CD4-positive, alpha-beta T cell (primary cell): ENCODE data around the gene CCNQ. TPM values are rescaled to one million over a fixed set of nuclear protein-coding genes. Genes with fewer than 3 reads are reported as not detected.
A peak's percentile ranks its signal among the peaks of the same experiment; 100 is the strongest.

Experiments
- ATAC-seq: fragments of 200-7000 bp; cut with Tn5 transposase; one replicate; pipeline ENCODE4 v1.10.0; 2022; ENCODE audit warnings: mild to moderate bottlenecking; ENCODE audit not compliant: poor library complexity
- CTCF ChIA-PET: fragments of 350-600 bp; sonication (Branson Sonifier 250); formaldehyde crosslinking; loops from one replicate; lab custom pipeline; 2021; ENCODE audit warnings: antibody characterized with exemption, inconsistent platforms; lab: Charles Lee
- POLR2A ChIA-PET: fragments of 350-600 bp; sonication (Branson Sonifier 250); formaldehyde crosslinking; loops from one replicate; lab custom pipeline; 2021; ENCODE audit warnings: antibody characterized with exemption, inconsistent platforms; lab: Charles Lee
- DNase-seq, 14 experiments: peaks; one replicate each; pipeline ENCODE4 v3.0.0-alpha.2; 2013 to 2020; ENCODE audit warnings: mixed read lengths in 2 of 14
- H3K27ac ChIP-seq, 2 donors: one replicate each; pipeline versions ENCODE4 v1.5.1 to v1.7.0; 2013; ENCODE audit warnings: low read length in 2 of 2, low read depth in 1 of 2, mild to moderate bottlenecking in 1 of 2
- H3K27me3 ChIP-seq, 2 experiments: 1 replicate in 1 of 2; 2 replicates in 1 of 2; pipeline versions ENCODE4 v1.6.1 to v1.7.0; 2013; ENCODE audit warnings: low read length in 2 of 2, control low read depth in 1 of 2, mild to moderate bottlenecking in 1 of 2, moderate library complexity in 1 of 2; ENCODE audit not compliant: insufficient read depth in 2 of 2, control insufficient read depth in 1 of 2
- H3K36me3 ChIP-seq: one replicate; pipeline ENCODE4 v1.6.1; 2013; ENCODE audit warnings: low read length, control low read depth; ENCODE audit not compliant: insufficient read depth
- H3K4me1 ChIP-seq: one replicate; pipeline ENCODE4 v1.6.1; 2013; ENCODE audit warnings: low read length, control low read depth; ENCODE audit not compliant: insufficient read depth
- H3K4me3 ChIP-seq: one replicate; pipeline ENCODE4 v1.5.1; 2013; ENCODE audit warnings: mild to moderate bottlenecking, low read length, moderate library complexity
- H3K9me3 ChIP-seq, 2 experiments: 1 replicate in 1 of 2; 2 replicates in 1 of 2; pipeline versions ENCODE4 v1.6.1 to v1.7.0; 2013; ENCODE audit warnings: low read length in 2 of 2, mild to moderate bottlenecking in 2 of 2, control low read depth in 1 of 2, moderate library complexity in 1 of 2; ENCODE audit not compliant: control insufficient read depth in 1 of 2, insufficient read depth in 1 of 2
- H3K27ac Mint-ChIP-seq: one replicate; pipeline ENCODE4 v1.8.0; 2020; ENCODE audit warnings: mixed read lengths
- H3K27me3 Mint-ChIP-seq: one replicate; pipeline ENCODE4 v1.8.0; 2021; ENCODE audit warnings: mixed read lengths
- H3K36me3 Mint-ChIP-seq: one replicate; pipeline ENCODE4 v1.8.0; 2021; ENCODE audit warnings: low read depth, mixed read lengths
- H3K4me1 Mint-ChIP-seq: one replicate; pipeline ENCODE4 v1.8.0; 2021; ENCODE audit warnings: low read depth, mixed read lengths
- H3K4me3 Mint-ChIP-seq: one replicate; pipeline ENCODE4 v1.8.0; 2020; ENCODE audit warnings: mild to moderate bottlenecking, mixed read lengths
- H3K9me3 Mint-ChIP-seq: one replicate; pipeline ENCODE4 v1.8.0; 2020; ENCODE audit warnings: mixed read lengths
- intact Hi-C, 2 experiments: fragments of 100-400 bp; cut with DNase I in 1 of 2; cut with micrococcal nuclease in 1 of 2; formaldehyde crosslinking; loops; one replicate each; pipeline versions ENCODE4 v1.15.1 to v1.9.0; 2023 to 2025; cut with DNase I, micrococcal nuclease
- total RNA-seq, 174 experiments: library from RNA in 2 of 174; stranded (reverse) in 2 of 174; gene quantifications; one replicate each; pipeline ENCODE4 v1.2.3 and lab custom pipeline; 2021 to 2026
- TF ChIP-seq, protein P1 (sequence below): fragments of 200-600 bp; IDR thresholded peaks from one replicate; pipeline ENCODE4 v1.8.0; 2022; ENCODE audit warnings: antibody characterized with exemption, mild to moderate bottlenecking

CCNQ gene
- total RNA-seq, 2 experiments from 2014 or later = 13.9 to 14.1 TPM

- Mint-ChIP-seq H3K4me3 (no peak overlapping the region), H3K27ac (no peak overlapping the region), H3K4me1 (peaks cover 20% of the 10 kb centered on the region), H3K9me3 (no peaks in the 10 kb centered on the region), H3K27me3 (no peaks in the 10 kb centered on the region), H3K36me3 (peaks cover 21% of the 10 kb centered on the region)
- CTCF ChIA-PET = no interaction called here
- intact Hi-C loops = no loop called here
- Histone ChIP-seq H3K9me3 (no peaks in the 10 kb centered on the region), H3K4me3 (no peak overlapping the region), H3K27ac (no peak overlapping the region), H3K27me3 (no peaks in the 10 kb centered on the region), H3K4me1 (peaks cover 16% of the 10 kb centered on the region), H3K36me3 (peaks cover 26% of the 10 kb centered on the region)
- DNase-seq = no peak
- TF ChIP-seq, protein P1, sequence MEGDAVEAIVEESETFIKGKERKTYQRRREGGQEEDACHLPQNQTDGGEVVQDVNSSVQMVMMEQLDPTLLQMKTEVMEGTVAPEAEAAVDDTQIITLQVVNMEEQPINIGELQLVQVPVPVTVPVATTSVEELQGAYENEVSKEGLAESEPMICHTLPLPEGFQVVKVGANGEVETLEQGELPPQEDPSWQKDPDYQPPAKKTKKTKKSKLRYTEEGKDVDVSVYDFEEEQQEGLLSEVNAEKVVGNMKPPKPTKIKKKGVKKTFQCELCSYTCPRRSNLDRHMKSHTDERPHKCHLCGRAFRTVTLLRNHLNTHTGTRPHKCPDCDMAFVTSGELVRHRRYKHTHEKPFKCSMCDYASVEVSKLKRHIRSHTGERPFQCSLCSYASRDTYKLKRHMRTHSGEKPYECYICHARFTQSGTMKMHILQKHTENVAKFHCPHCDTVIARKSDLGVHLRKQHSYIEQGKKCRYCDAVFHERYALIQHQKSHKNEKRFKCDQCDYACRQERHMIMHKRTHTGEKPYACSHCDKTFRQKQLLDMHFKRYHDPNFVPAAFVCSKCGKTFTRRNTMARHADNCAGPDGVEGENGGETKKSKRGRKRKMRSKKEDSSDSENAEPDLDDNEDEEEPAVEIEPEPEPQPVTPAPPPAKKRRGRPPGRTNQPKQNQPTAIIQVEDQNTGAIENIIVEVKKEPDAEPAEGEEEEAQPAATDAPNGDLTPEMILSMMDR = no peak
- ATAC-seq = no peak
- POLR2A ChIA-PET = no interaction called here
These were observed 13.1 kb downstream of the CCNQ start for GRCh38 chrX:153585827-153586226.

- no peak overlapping the region for H3K4me3 Mint-ChIP-seq
- peak overlapping the region; percentile 70 for H3K27ac Mint-ChIP-seq
- peaks cover 14% of the 10 kb centered on the region for H3K36me3 Mint-ChIP-seq
- peaks cover 21% of the 10 kb centered on the region for H3K4me1 ChIP-seq
- H3K4me1 Mint-ChIP-seq = peaks cover 26% of the 10 kb centered on the region
- no peak overlapping the region for H3K27ac ChIP-seq
- intact Hi-C loops = loop anchor here in 1 of 2 experiments (1.0 kb wide), 1 partner anchor 15 kb away; no protein-coding TSS in a partner anchor
- ChIA-PET CTCF (no interaction called here), POLR2A (interaction anchor here (0.7 to 1.4 kb wide), 5 partner anchors 8 to 642 kb away, joined by 3 to 10 read pairs (median 5); partner anchors contain the start of gene CCNQ)
- H3K9me3 Mint-ChIP-seq = no peaks in the 10 kb centered on the region
- no peaks in the 10 kb centered on the region for H3K9me3 ChIP-seq
- H3K4me3 ChIP-seq = no peak overlapping the region
- H3K27me3 Mint-ChIP-seq = no peaks in the 10 kb centered on the region
- TF ChIP-seq, protein P1 = no peak
- H3K27me3 ChIP-seq = no peaks in the 10 kb centered on the region
- ATAC-seq = no peak
- DNase-seq = no peak
- peaks cover 16% of the 10 kb centered on the region for H3K36me3 ChIP-seq
These were observed 15.5 kb downstream of the CCNQ start for GRCh38 chrX:153583433-153583832.

DNA sequence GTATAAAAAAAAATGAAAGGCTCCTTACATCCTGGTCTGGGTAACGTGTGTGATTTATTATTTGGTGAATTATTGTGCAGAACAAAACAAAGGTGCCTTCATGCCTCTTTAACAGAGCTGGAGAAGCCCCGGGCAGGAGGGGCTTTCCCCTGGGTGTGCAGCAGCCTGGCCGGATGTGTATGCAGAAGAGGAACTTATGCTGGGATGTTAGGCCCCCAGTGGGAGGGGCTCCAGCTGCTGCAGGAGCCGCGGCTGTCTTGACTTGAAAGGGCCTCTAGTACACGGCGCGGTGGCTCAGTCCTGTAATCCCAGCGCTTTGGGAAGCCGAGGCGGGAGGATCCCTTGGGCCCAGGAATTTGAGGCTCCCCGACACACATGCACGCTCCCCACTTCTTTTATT, 16.0 kb downstream of the CCNQ start:
- Mint-ChIP-seq H3K9me3 (no peaks in the 10 kb centered on the region), H3K27ac (peak overlapping the region; percentile 70)
- POLR2A ChIA-PET = interaction anchor here (0.7 to 1.4 kb wide), 6 partner anchors 8 to 641 kb away, joined by 3 to 10 read pairs (median 4); partner anchors contain the start of gene CCNQ

More for the DNA sequence above, 16.0 kb downstream of the CCNQ start:
- peak overlapping the region; percentile 62 for H3K4me3 Mint-ChIP-seq
- Histone ChIP-seq H3K4me3 (peak overlapping the region; percentile 16), H3K36me3 (peaks cover 12% of the 10 kb centered on the region), H3K27ac (no peak overlapping the region), H3K27me3 (no peaks in the 10 kb centered on the region), H3K9me3 (no peaks in the 10 kb centered on the region), H3K4me1 (peaks cover 21% of the 10 kb centered on the region)
- no peaks in the 10 kb centered on the region for H3K27me3 Mint-ChIP-seq
- peak; percentile 33 to 88 (median 60) for DNase-seq
- peaks cover 26% of the 10 kb centered on the region for H3K4me1 Mint-ChIP-seq
- intact Hi-C loops = loop anchor here in 1 of 2 experiments (1.0 kb wide), 1 partner anchor 15 kb away; no protein-coding TSS in a partner anchor
- CTCF ChIA-PET = no interaction called here
- peak; percentile 100 for ATAC-seq
- TF ChIP-seq, protein P1 = no peak
- H3K36me3 Mint-ChIP-seq = peaks cover 8% of the 10 kb centered on the region
